Aorta (tissue), 5 donors: ENCODE measurements around the gene LHX5. TPM values are rescaled to one million over a fixed set of nuclear protein-coding genes. Genes with fewer than 3 reads are reported as not detected.

Experiments
- ATAC-seq: fragments of 200-7000 bp; cut with Tn5 transposase; one replicate; pipeline ENCODE4 v1.9.1; 2022; ENCODE audit warnings: moderate library complexity; ENCODE audit not compliant: low FRiP score
- DNase-seq, 2 donors: peaks; one replicate each; pipeline ENCODE4 v3.0.0-alpha.2; 2020
- H3K27ac ChIP-seq, 2 donors: one replicate each; pipeline ENCODE4 v1.5.1; 2013; ENCODE audit warnings: low read length in 2 of 2, mild to moderate bottlenecking in 2 of 2, moderate library complexity in 2 of 2, control low read depth in 1 of 2, inconsistent platforms in 1 of 2, low read depth in 1 of 2
- H3K27me3 ChIP-seq, 2 donors: one replicate each; pipeline ENCODE4 v1.6.1; 2013; ENCODE audit warnings: control low read depth in 1 of 2, low read length in 1 of 2, mild to moderate bottlenecking in 1 of 2, moderate library complexity in 1 of 2; ENCODE audit not compliant: insufficient read depth in 2 of 2, control insufficient read depth in 1 of 2
- H3K36me3 ChIP-seq, 2 donors: one replicate each; pipeline ENCODE4 v1.6.1; 2013; ENCODE audit warnings: control low read depth in 1 of 2, low read length in 1 of 2, mild to moderate bottlenecking in 1 of 2; ENCODE audit not compliant: insufficient read depth in 2 of 2, control insufficient read depth in 1 of 2
- H3K4me1 ChIP-seq, 2 donors: one replicate each; pipeline ENCODE4 v1.6.1; 2013; ENCODE audit warnings: low read length in 2 of 2, control low read depth in 1 of 2, mild to moderate bottlenecking in 1 of 2, moderate library complexity in 1 of 2; ENCODE audit not compliant: insufficient read depth in 2 of 2, control insufficient read depth in 1 of 2
- H3K4me3 ChIP-seq, 2 donors: one replicate each; pipeline ENCODE4 v1.5.1; 2013; ENCODE audit warnings: low read length in 2 of 2, control low read depth in 1 of 2, mild to moderate bottlenecking in 1 of 2
- H3K9me3 ChIP-seq: one replicate; pipeline ENCODE4 v1.6.1; 2013; ENCODE audit warnings: mild to moderate bottlenecking, low read length; ENCODE audit not compliant: control insufficient read depth
- WGBS, 2 donors: extraction: QIAGEN DNeasy Blood & Tissue Kit; methylation state at CpG; one replicate each; pipeline ENCODE4 v1.1.7; 2013; 5-methylcytosine and 5-hydroxymethylcytosine counted together
- intact Hi-C, 2 donors: fragments of 100-400 bp; cut with DNase I; formaldehyde crosslinking; loops; one replicate each; pipeline versions ENCODE4 v1.14.2 to v1.15.0; 2022
- polyA plus RNA-seq, 2 donors: library from polyadenylated mRNA; stranded (reverse); fragments of 200-250 nt; gene quantifications; one replicate each; pipeline ENCODE4 v1.2.3, GENCODE V29; 2013
- total RNA-seq, 2 donors: library from RNA; stranded (reverse); fragmentation: NEBNext Ultra II Directional; extraction: Animal tissue kit (Norgen Biotek cat#: 25700); gene quantifications; one replicate each; pipeline ENCODE4 v1.2.1, GENCODE V29; 2021
- donor health status: healthy with polysubstance abuse.
- donor health status: Bipolar disorder and iron deficiency.
- donor health status: DM: no; HTN: no; CAD: no.
- donor health status: DM: no; HTN: no; CAD: no.
- donor health status: DM: yes; HTN: yes; CAD: no.

Gene LHX5
- total and polyA plus RNA-seq, 4 donors = not detected

- Histone ChIP-seq H3K27ac (no peak overlapping the region), H3K9me3 (no peaks in the 10 kb centered on the region), H3K27me3 (no peaks in the 10 kb centered on the region), H3K4me3 (no peak overlapping the region), H3K4me1 (no peaks in the 10 kb centered on the region), H3K36me3 (no peaks in the 10 kb centered on the region)
- WGBS, 2 donors = 77 to 81% methylated on average over 2 of the region's 2 CpGs
- DNase-seq (no peak), ATAC-seq (no peak)
- intact Hi-C loops = no loop called here
Observed at GRCh38 chr12:113456199-113456598, 15.5 kb downstream of the LHX5 start.

GRCh38 chr12:113453330-113453729 lies 18.3 kb downstream of the LHX5 start:
- ATAC-seq (no peak), DNase-seq (no peak)
- no peaks in the 10 kb centered on the region for H3K4me1 ChIP-seq
- H3K27ac ChIP-seq = no peak overlapping the region
- no peak overlapping the region for H3K4me3 ChIP-seq
- intact Hi-C loops = no loop called here
- H3K27me3 ChIP-seq = no peaks in the 10 kb centered on the region
- no peaks in the 10 kb centered on the region for H3K36me3 ChIP-seq
- H3K9me3 ChIP-seq = no peaks in the 10 kb centered on the region
- WGBS, 2 donors = 31 to 33% methylated on average over 6 of the region's 6 CpGs

GRCh38 chr12:113452458-113452857 lies 19.2 kb downstream of the LHX5 start:
- intact Hi-C loops = no loop called here
- Histone ChIP-seq H3K4me1 (no peaks in the 10 kb centered on the region), H3K27me3 (no peaks in the 10 kb centered on the region), H3K9me3 (no peaks in the 10 kb centered on the region), H3K4me3 (no peak overlapping the region), H3K27ac (no peak overlapping the region), H3K36me3 (no peaks in the 10 kb centered on the region)
- DNase-seq = no peak
- ATAC-seq = no peak
- 86 to 90% methylated on average over 2 of the region's 2 CpGs for WGBS, 2 donors

- Histone ChIP-seq H3K27me3 (no peaks in the 10 kb centered on the region), H3K27ac (no peak overlapping the region), H3K9me3 (peaks cover 3% of the 10 kb centered on the region), H3K36me3 (no peaks in the 10 kb centered on the region), H3K4me3 (no peak overlapping the region), H3K4me1 (no peaks in the 10 kb centered on the region)
- intact Hi-C loops = no loop called here
- DNase-seq = no peak
- 91 to 92% methylated on average over 1 of the region's 1 CpG for WGBS, 2 donors
- no peak for ATAC-seq
Observed at GRCh38 chr12:113449839-113450238, 21.8 kb downstream of the LHX5 start.

- H3K27ac ChIP-seq = no peak overlapping the region
Observed at GRCh38 chr12:113449299-113449698, 22.4 kb downstream of the LHX5 start.

GRCh38 chr12:113448873-113449272 lies 22.8 kb downstream of the LHX5 start:
- H3K9me3 ChIP-seq = peaks cover 3% of the 10 kb centered on the region
- no peaks in the 10 kb centered on the region for H3K27me3 ChIP-seq
- no peak overlapping the region for H3K4me3 ChIP-seq
- DNase-seq = no peak
- intact Hi-C loops = no loop called here
- no peak overlapping the region for H3K27ac ChIP-seq
- WGBS, 2 donors = 38 to 44% methylated on average over 7 of the region's 7 CpGs
- no peaks in the 10 kb centered on the region for H3K4me1 ChIP-seq
- no peak for ATAC-seq
- no peaks in the 10 kb centered on the region for H3K36me3 ChIP-seq

More at GRCh38 chr12:113449299-113449698, 22.4 kb downstream of the LHX5 start:
- intact Hi-C loops = no loop called here
- 81 to 90% methylated on average over 2 of the region's 2 CpGs for WGBS, 2 donors
- no peaks in the 10 kb centered on the region for H3K36me3 ChIP-seq
- H3K4me1 ChIP-seq = no peaks in the 10 kb centered on the region
- H3K27me3 ChIP-seq = no peaks in the 10 kb centered on the region
- peaks cover 3% of the 10 kb centered on the region for H3K9me3 ChIP-seq
- no peak for DNase-seq
- no peak overlapping the region for H3K4me3 ChIP-seq
- ATAC-seq = no peak

GRCh38 chr12:113445544-113446171 lies 26.0 kb downstream of the LHX5 start:
- intact Hi-C loops = no loop called here
- 82% methylated on average over 6 of the region's 6 CpGs for WGBS, 2 donors
- no peak overlapping the region for H3K27ac ChIP-seq
- no peak for DNase-seq
- no peaks in the 10 kb centered on the region for H3K27me3 ChIP-seq
- no peak for ATAC-seq
- no peaks in the 10 kb centered on the region for H3K36me3 ChIP-seq
- no peak overlapping the region for H3K4me3 ChIP-seq
- H3K9me3 ChIP-seq = peaks cover 5% of the 10 kb centered on the region
- no peaks in the 10 kb centered on the region for H3K4me1 ChIP-seq

- intact Hi-C loops = no loop called here
- Histone ChIP-seq H3K4me1 (no peaks in the 10 kb centered on the region), H3K4me3 (no peak overlapping the region), H3K27ac (no peak overlapping the region), H3K36me3 (no peaks in the 10 kb centered on the region), H3K9me3 (peaks cover 5% of the 10 kb centered on the region), H3K27me3 (no peaks in the 10 kb centered on the region)
- ATAC-seq = no peak
- DNase-seq = no peak
- whole genome bisulfite sequencing, 2 donors = 86 to 90% methylated on average over 6 of the region's 6 CpGs
Observed at GRCh38 chr12:113443030-113443539, 28.6 kb downstream of the LHX5 start.

- H3K9me3 ChIP-seq = peaks cover 5% of the 10 kb centered on the region
- H3K27ac ChIP-seq = no peak overlapping the region
- 58 to 59% methylated on average over 14 of the region's 14 CpGs for WGBS, 2 donors
- intact Hi-C loops = no loop called here
- no peaks in the 10 kb centered on the region for H3K27me3 ChIP-seq
- DNase-seq = no peak
- H3K4me1 ChIP-seq = no peaks in the 10 kb centered on the region
- no peaks in the 10 kb centered on the region for H3K36me3 ChIP-seq
- ATAC-seq = no peak
- no peak overlapping the region for H3K4me3 ChIP-seq
Observed at GRCh38 chr12:113440947-113441782, 30.5 kb downstream of the LHX5 start.
